Gastroesophageal sphincter (tissue), 4 donors: ENCODE data around the gene RYR3. TPM values are rescaled to one million over a fixed set of nuclear protein-coding genes. Genes with fewer than 3 reads are reported as not detected.

Source experiments
- ATAC-seq: fragments of 150-250 bp; one replicate; pipeline ENCODE4 v1.9.1; 2016; ENCODE audit warnings: mild to moderate bottlenecking, moderate library complexity
- H3K27ac ChIP-seq, 4 donors: fragments of 200-600 bp; sonication (generic) in 3 of 4; 1 replicate in 3 of 4; 2 replicates in 1 of 4; pipeline ENCODE4 v1.5.1; 2016 to 2019
- H3K27me3 ChIP-seq: fragments of 200-600 bp; sonication (generic); one replicate; pipeline ENCODE4 v1.5.1; 2019
- H3K36me3 ChIP-seq, 2 donors: fragments of 200-600 bp; sonication (generic); one replicate each; pipeline ENCODE4 v1.5.1; 2019; ENCODE audit warnings: control low read depth in 1 of 2
- H3K4me1 ChIP-seq, 3 donors: fragments of 200-600 bp; sonication (generic); 1 replicate in 2 of 3; 2 replicates in 1 of 3; pipeline ENCODE4 v1.5.1; 2016 to 2019; ENCODE audit warnings: control low read depth in 2 of 3
- H3K4me3 ChIP-seq, 2 donors: fragments of 200-600 bp; sonication (generic); one replicate each; pipeline ENCODE4 v1.5.1; 2019; ENCODE audit warnings: mild to moderate bottlenecking in 1 of 2, moderate library complexity in 1 of 2
- H3K9me3 ChIP-seq, 3 donors: fragments of 200-600 bp; sonication (generic); one replicate each; pipeline ENCODE4 v1.5.1; 2017 to 2019; ENCODE audit warnings: control low read depth in 2 of 3
- CTCF ChIP-seq, 4 experiments: fragments of 200-600 bp in 2 of 4; fragments of 450-650 bp in 2 of 4; sonication (generic) in 1 of 4; IDR thresholded peaks; one replicate each; pipeline ENCODE4 v1.5.1; 2017 to 2019; ENCODE audit warnings: antibody characterized with exemption in 4 of 4, mild to moderate bottlenecking in 2 of 4, moderate library complexity in 2 of 4
- EP300 ChIP-seq: sonication (generic); formaldehyde crosslinking; IDR thresholded peaks from one replicate; pipeline ENCODE4 v1.6.1; 2017; ENCODE audit warnings: antibody characterized with exemption, mild to moderate bottlenecking
- POLR2A ChIP-seq, 2 donors: fragments of 450-650 bp; IDR thresholded peaks; one replicate each; pipeline ENCODE4 v1.6.1; 2017; ENCODE audit warnings: antibody characterized with exemption in 2 of 2, mild to moderate bottlenecking in 2 of 2, moderate library complexity in 1 of 2
- POLR2AphosphoS5 ChIP-seq: sonication (generic); formaldehyde crosslinking; IDR thresholded peaks from one replicate; pipeline ENCODE4 v1.6.1; 2017; ENCODE audit warnings: antibody characterized with exemption
- WGBS, 2 donors: methylation state at CpG; one replicate each; pipeline ENCODE4 v1.1.5; 2018; ENCODE audit warnings: low coverage in 1 of 2; 5-methylcytosine and 5-hydroxymethylcytosine counted together
- total RNA-seq, 4 donors: library from RNA; depleted of rRNA; stranded (reverse); fragments of >200 nt; gene quantifications; one replicate each; pipeline ENCODE4 v1.1.0, GENCODE V29; 2016

The RYR3 gene
- total RNA-seq, 4 donors from 2014 or later: 3.5 to 10.2 (median 6.2) TPM

GRCh38 chr15:33846862-33847261 is 536.1 kb downstream of the RYR3 start:
- 82 to 90% methylated on average over 6 of the region's 6 CpGs for WGBS, 2 donors
- H3K9me3 ChIP-seq: no peaks in the 10 kb centered on the region
- no peaks in the 10 kb centered on the region for H3K4me1 ChIP-seq
- no peak overlapping the region for H3K4me3 ChIP-seq
- no peaks in the 10 kb centered on the region for H3K27me3 ChIP-seq
- peaks cover 0 to 10% of the 10 kb centered on the region in 2 donors for H3K36me3 ChIP-seq
- TF ChIP-seq EP300: no peak
- TF ChIP-seq POLR2AphosphoS5: no peak
- TF ChIP-seq POLR2A (IDR thresholded peaks at IDR 0.05): no peak
- TF ChIP-seq CTCF (IDR thresholded peaks at IDR 0.05): no peak
- no peak overlapping the region for H3K27ac ChIP-seq
- no peak for ATAC-seq

- H3K36me3 ChIP-seq: peaks cover 0 to 8% of the 10 kb centered on the region in 2 donors
- H3K27me3 ChIP-seq: no peaks in the 10 kb centered on the region
- no peaks in the 10 kb centered on the region for H3K9me3 ChIP-seq
- WGBS, 2 donors: 100% methylated on average over 3 of the region's 3 CpGs
- no peak for ATAC-seq
- TF ChIP-seq POLR2A (IDR thresholded peaks at IDR 0.05) (no peak), EP300 (no peak), CTCF (IDR thresholded peaks at IDR 0.05) (no peak), POLR2AphosphoS5 (no peak)
- H3K4me3 ChIP-seq: no peak overlapping the region
- H3K27ac ChIP-seq: no peak overlapping the region
- H3K4me1 ChIP-seq: no peaks in the 10 kb centered on the region
These were observed 537.2 kb downstream of the RYR3 start for GRCh38 chr15:33848011-33848410.

GRCh38 chr15:33851079-33851478 is 540.3 kb downstream of the RYR3 start:
- H3K4me3 ChIP-seq: no peak overlapping the region
- H3K27ac ChIP-seq: no peak overlapping the region
- peaks cover 0 to 19% of the 10 kb centered on the region in 2 donors for H3K36me3 ChIP-seq
- no peaks in the 10 kb centered on the region for H3K27me3 ChIP-seq
- 82 to 85% methylated on average over 1 of the region's 1 CpG for WGBS, 2 donors
- no peaks in the 10 kb centered on the region for H3K9me3 ChIP-seq
- no peaks in the 10 kb centered on the region for H3K4me1 ChIP-seq
- TF ChIP-seq POLR2A (IDR thresholded peaks at IDR 0.05) (no peak), CTCF (IDR thresholded peaks at IDR 0.05) (no peak), EP300 (no peak), POLR2AphosphoS5 (no peak)
- ATAC-seq: no peak

- no peak overlapping the region for H3K27ac ChIP-seq
- H3K4me1 ChIP-seq: no peaks in the 10 kb centered on the region
- peaks cover 0 to 27% of the 10 kb centered on the region in 2 donors for H3K36me3 ChIP-seq
- no peak for ATAC-seq
- TF ChIP-seq EP300 (no peak), CTCF (IDR thresholded peaks at IDR 0.05) (no peak), POLR2A (IDR thresholded peaks at IDR 0.05) (no peak), POLR2AphosphoS5 (no peak)
- no peak overlapping the region for H3K4me3 ChIP-seq
- WGBS, 2 donors: 40 to 41% methylated on average over 1 of the region's 1 CpG
- H3K27me3 ChIP-seq: no peaks in the 10 kb centered on the region
- no peaks in the 10 kb centered on the region for H3K9me3 ChIP-seq
These were observed 541.3 kb downstream of the RYR3 start for GRCh38 chr15:33852094-33852493.

GRCh38 chr15:33852570-33852969 is 541.8 kb downstream of the RYR3 start:
- no peak overlapping the region for H3K4me3 ChIP-seq
- H3K9me3 ChIP-seq: no peaks in the 10 kb centered on the region
- no peak overlapping the region for H3K27ac ChIP-seq
- ATAC-seq: no peak
- no peaks in the 10 kb centered on the region for H3K27me3 ChIP-seq
- H3K36me3 ChIP-seq: peaks cover 0 to 32% of the 10 kb centered on the region in 2 donors
- WGBS, 2 donors: 58 to 95% methylated on average over 2 of the region's 2 CpGs
- TF ChIP-seq CTCF (IDR thresholded peaks at IDR 0.05): no peak
- no peak for TF ChIP-seq POLR2A (IDR thresholded peaks at IDR 0.05)
- no peak for TF ChIP-seq EP300
- TF ChIP-seq POLR2AphosphoS5: no peak
- H3K4me1 ChIP-seq: no peaks in the 10 kb centered on the region
